SK-N-SH treated with all-trans-retinoic acid at 6 μM for 48 hours (cell line): ENCODE data around the gene KLK14.

ENCODE experiments used
- TOX ChIP-seq: fragments of 250-450 bp; sonication (Bioruptor Pico); IDR thresholded peaks from 2 replicates; pipeline ENCODE4 v1.8.0; 2021; ENCODE audit warnings: mild to moderate bottlenecking, moderate library complexity, borderline replicate concordance
- ZFP30 ChIP-seq: fragments of 450-650 bp; formaldehyde crosslinking; IDR thresholded peaks from 2 replicates; pipeline ENCODE4 v1.5.0; 2022; ENCODE audit warnings: mild to moderate bottlenecking, moderate library complexity
- TF ChIP-seq, protein P1 (sequence below): fragments of 250-450 bp; sonication (Bioruptor Pico); IDR thresholded peaks from 2 replicates; pipeline ENCODE4 v1.5.1; 2020; ENCODE audit warnings: low read depth, mild to moderate bottlenecking, moderate library complexity
- TF ChIP-seq, protein P2 (sequence below): fragments of 250-450 bp; sonication (Bioruptor Pico); IDR thresholded peaks from 2 replicates; pipeline ENCODE4 v1.8.0; 2020; ENCODE audit warnings: mild to moderate bottlenecking, moderate library complexity, borderline replicate concordance

DNA sequence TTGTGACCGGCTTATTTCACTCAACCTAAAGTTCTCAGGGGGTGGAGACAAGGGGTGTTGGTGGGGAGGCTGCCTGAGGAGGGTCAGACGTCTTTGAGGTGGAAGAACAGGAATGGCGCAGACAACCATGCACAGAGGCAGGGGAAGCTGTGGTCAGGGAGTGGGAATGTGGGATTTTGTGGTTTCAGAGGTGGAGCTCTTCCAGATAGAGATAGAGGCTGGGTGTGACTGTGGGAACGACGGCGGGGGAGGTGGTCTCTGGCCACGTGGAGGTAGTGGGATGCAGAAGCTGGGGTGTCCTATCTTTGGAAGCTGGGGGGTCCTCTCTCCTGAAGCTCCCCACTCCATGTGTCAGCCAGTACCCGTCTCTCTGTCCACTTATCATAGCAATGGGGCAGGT lies 7.8 kb upstream of the KLK14 start:
- TF ChIP-seq, protein P1, sequence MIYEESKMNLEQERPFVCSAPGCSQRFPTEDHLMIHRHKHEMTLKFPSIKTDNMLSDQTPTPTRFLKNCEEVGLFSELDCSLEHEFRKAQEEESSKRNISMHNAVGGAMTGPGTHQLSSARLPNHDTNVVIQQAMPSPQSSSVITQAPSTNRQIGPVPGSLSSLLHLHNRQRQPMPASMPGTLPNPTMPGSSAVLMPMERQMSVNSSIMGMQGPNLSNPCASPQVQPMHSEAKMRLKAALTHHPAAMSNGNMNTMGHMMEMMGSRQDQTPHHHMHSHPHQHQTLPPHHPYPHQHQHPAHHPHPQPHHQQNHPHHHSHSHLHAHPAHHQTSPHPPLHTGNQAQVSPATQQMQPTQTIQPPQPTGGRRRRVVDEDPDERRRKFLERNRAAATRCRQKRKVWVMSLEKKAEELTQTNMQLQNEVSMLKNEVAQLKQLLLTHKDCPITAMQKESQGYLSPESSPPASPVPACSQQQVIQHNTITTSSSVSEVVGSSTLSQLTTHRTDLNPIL (CRISPR knock-in tag): no peak
- TF ChIP-seq, protein P2, sequence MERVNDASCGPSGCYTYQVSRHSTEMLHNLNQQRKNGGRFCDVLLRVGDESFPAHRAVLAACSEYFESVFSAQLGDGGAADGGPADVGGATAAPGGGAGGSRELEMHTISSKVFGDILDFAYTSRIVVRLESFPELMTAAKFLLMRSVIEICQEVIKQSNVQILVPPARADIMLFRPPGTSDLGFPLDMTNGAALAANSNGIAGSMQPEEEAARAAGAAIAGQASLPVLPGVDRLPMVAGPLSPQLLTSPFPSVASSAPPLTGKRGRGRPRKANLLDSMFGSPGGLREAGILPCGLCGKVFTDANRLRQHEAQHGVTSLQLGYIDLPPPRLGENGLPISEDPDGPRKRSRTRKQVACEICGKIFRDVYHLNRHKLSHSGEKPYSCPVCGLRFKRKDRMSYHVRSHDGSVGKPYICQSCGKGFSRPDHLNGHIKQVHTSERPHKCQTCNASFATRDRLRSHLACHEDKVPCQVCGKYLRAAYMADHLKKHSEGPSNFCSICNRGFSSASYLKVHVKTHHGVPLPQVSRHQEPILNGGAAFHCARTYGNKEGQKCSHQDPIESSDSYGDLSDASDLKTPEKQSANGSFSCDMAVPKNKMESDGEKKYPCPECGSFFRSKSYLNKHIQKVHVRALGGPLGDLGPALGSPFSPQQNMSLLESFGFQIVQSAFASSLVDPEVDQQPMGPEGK (CRISPR knock-in tag): no peak
- no peak for TF ChIP-seq ZFP30 (CRISPR knock-in tag)
- no peak for TF ChIP-seq TOX
